SU-DHL-6 (cell line): ENCODE results near the gene AQP12B.

Source experiments
- H2AFZ ChIP-seq: fragments of 200-600 bp; sonication (generic); 2 replicates; pipeline ENCODE4 v1.6.1; 2014; ENCODE audit warnings: low read depth, mild to moderate bottlenecking, moderate library complexity, mixed read lengths, antibody characterized with exemption, low read length; ENCODE audit not compliant: severe bottlenecking
- H3F3A ChIP-seq: fragments of 200-600 bp; shearing (Covaris generic); 2 replicates; pipeline ENCODE4 v1.6.0; 2016; ENCODE audit warnings: antibody characterized with exemption, mild to moderate bottlenecking; ENCODE audit not compliant: insufficient read depth
- H3K27ac ChIP-seq: fragments of 200-600 bp; sonication (generic); 2 replicates; pipeline ENCODE4 v1.5.1; 2016; ENCODE audit warnings: low read depth, mild to moderate bottlenecking, low read length, moderate library complexity, mixed read lengths
- H3K27me3 ChIP-seq: fragments of 200-600 bp; sonication (generic), shearing (Covaris generic); 2 replicates; pipeline ENCODE4 v1.6.0; 2014; ENCODE audit warnings: mild to moderate bottlenecking, low read length
- H3K36me3 ChIP-seq: fragments of 200-600 bp; sonication (generic); 2 replicates; pipeline ENCODE4 v1.6.1; 2014; ENCODE audit warnings: mild to moderate bottlenecking, low read length, mixed read lengths
- H3K4me2 ChIP-seq: fragments of 300-600, 200-600 bp; shearing (Covaris generic), sonication (generic); 2 replicates; pipeline ENCODE4 v1.6.0; 2014; ENCODE audit warnings: low read length, low read depth, mild to moderate bottlenecking; ENCODE audit not compliant: poor library complexity, severe bottlenecking
- H3K4me3 ChIP-seq: fragments of 200-600 bp; sonication (generic); 2 replicates; pipeline ENCODE4 v1.5.1; 2014; ENCODE audit warnings: antibody characterized with exemption, low read length, mild to moderate bottlenecking, mixed read lengths; ENCODE audit not compliant: insufficient read depth, poor library complexity, severe bottlenecking
- H3K79me2 ChIP-seq: fragments of 200-600 bp; sonication (generic); 2 replicates; pipeline ENCODE4 v1.6.1; 2014; ENCODE audit warnings: mild to moderate bottlenecking, low read length, moderate library complexity; ENCODE audit not compliant: insufficient read depth
- H3K9ac ChIP-seq: fragments of 200-600 bp; sonication (generic); 2 replicates; pipeline ENCODE4 v1.7.0; 2014; ENCODE audit warnings: mild to moderate bottlenecking, low read length
- H3K9me2 ChIP-seq: fragments of 200-600 bp; sonication (generic); replicated peaks from 2 replicates; pipeline ENCODE4 v1.6.1; 2014; ENCODE audit warnings: low read length; ENCODE audit not compliant: insufficient read depth
- H3K9me3 ChIP-seq: fragments of 200-600 bp; sonication (generic); 2 replicates; pipeline ENCODE4 v1.6.1; 2014; ENCODE audit warnings: low read length, mixed read lengths; ENCODE audit not compliant: insufficient read depth
- H4K20me1 ChIP-seq: fragments of 200-600 bp; sonication (generic); 2 replicates; pipeline ENCODE4 v1.6.1; 2014; ENCODE audit warnings: low read depth, mild to moderate bottlenecking, antibody characterized with exemption, low read length, moderate library complexity, mixed read lengths
- CTCF ChIP-seq: fragments of 200-600 bp; sonication (generic); IDR thresholded peaks from one replicate; pipeline ENCODE4 v1.5.1; 2017; ENCODE audit warnings: antibody characterized with exemption, mild to moderate bottlenecking, low read length, moderate library complexity; ENCODE audit not compliant: insufficient read depth, poor library complexity, severe bottlenecking
- EZH2phosphoT487 ChIP-seq: fragments of 200-600 bp; sonication (generic), shearing (Covaris generic); conservative IDR thresholded peaks from 2 replicates; pipeline ENCODE4 v1.6.1; 2018; ENCODE audit warnings: mild to moderate bottlenecking, antibody characterized with exemption, low read length, moderate library complexity, mixed read lengths

The AQP12B gene

GRCh38 chr2:240716130-240716798 is 33.6 kb upstream of the AQP12B start:
- Histone ChIP-seq H3K36me3 (no peaks in the 10 kb centered on the region), H3K27me3 (no peaks in the 10 kb centered on the region), H3F3A (no peaks in the 10 kb centered on the region), H3K4me2 (no peak overlapping the region), H3K9ac (no peak overlapping the region), H3K9me2 (no peaks in the 10 kb centered on the region), H3K9me3 (no peaks in the 10 kb centered on the region), H3K4me3 (no peak overlapping the region), H3K27ac (no peak overlapping the region), H2AFZ (no peak overlapping the region), H3K79me2 (no peaks in the 10 kb centered on the region), H4K20me1 (no peaks in the 10 kb centered on the region)
- TF ChIP-seq CTCF (no peak), EZH2phosphoT487 (no peak)

- H3K36me3 ChIP-seq = no peaks in the 10 kb centered on the region
- H3K4me3 ChIP-seq = no peak overlapping the region
- H4K20me1 ChIP-seq = no peaks in the 10 kb centered on the region
- no peaks in the 10 kb centered on the region for H3K9me2 ChIP-seq
- TF ChIP-seq CTCF = no peak
- TF ChIP-seq EZH2phosphoT487 = no peak
- no peaks in the 10 kb centered on the region for H3F3A ChIP-seq
- no peaks in the 10 kb centered on the region for H3K9me3 ChIP-seq
- H2AFZ ChIP-seq = no peak overlapping the region
- H3K4me2 ChIP-seq = no peak overlapping the region
- no peaks in the 10 kb centered on the region for H3K27me3 ChIP-seq
- no peak overlapping the region for H3K9ac ChIP-seq
- H3K27ac ChIP-seq = no peak overlapping the region
- no peaks in the 10 kb centered on the region for H3K79me2 ChIP-seq
Measured at GRCh38 chr2:240714747-240715725, 32.4 kb upstream of the AQP12B start.

GRCh38 chr2:240713928-240714746 is 31.5 kb upstream of the AQP12B start:
- H3K9ac ChIP-seq = no peak overlapping the region
- no peaks in the 10 kb centered on the region for H3K27me3 ChIP-seq
- H3K4me3 ChIP-seq = no peak overlapping the region
- H3K27ac ChIP-seq = no peak overlapping the region
- H3K9me2 ChIP-seq = no peaks in the 10 kb centered on the region
- H3K79me2 ChIP-seq = no peaks in the 10 kb centered on the region
- H3F3A ChIP-seq = no peaks in the 10 kb centered on the region
- no peaks in the 10 kb centered on the region for H4K20me1 ChIP-seq
- H3K36me3 ChIP-seq = no peaks in the 10 kb centered on the region
- H3K4me2 ChIP-seq = no peak overlapping the region
- TF ChIP-seq CTCF (no peak), EZH2phosphoT487 (no peak)
- no peak overlapping the region for H2AFZ ChIP-seq
- no peaks in the 10 kb centered on the region for H3K9me3 ChIP-seq
